WI38 (cell line): ENCODE results near the gene SYPL2.
A peak's percentile ranks its signal among the peaks of the same experiment; 100 is the strongest.

Experiments used
- H3K4me3 ChIP-seq: 2 replicates; pipeline ENCODE4 v1.5.1; 2011; ENCODE audit warnings: low read depth, mild to moderate bottlenecking, control low read depth, low read length
- CTCF ChIP-seq: IDR thresholded peaks from 2 replicates; pipeline ENCODE4 v1.5.1; 2012; ENCODE audit warnings: low read depth, mild to moderate bottlenecking, control low read depth, low read length

SYPL2 gene

DNA sequence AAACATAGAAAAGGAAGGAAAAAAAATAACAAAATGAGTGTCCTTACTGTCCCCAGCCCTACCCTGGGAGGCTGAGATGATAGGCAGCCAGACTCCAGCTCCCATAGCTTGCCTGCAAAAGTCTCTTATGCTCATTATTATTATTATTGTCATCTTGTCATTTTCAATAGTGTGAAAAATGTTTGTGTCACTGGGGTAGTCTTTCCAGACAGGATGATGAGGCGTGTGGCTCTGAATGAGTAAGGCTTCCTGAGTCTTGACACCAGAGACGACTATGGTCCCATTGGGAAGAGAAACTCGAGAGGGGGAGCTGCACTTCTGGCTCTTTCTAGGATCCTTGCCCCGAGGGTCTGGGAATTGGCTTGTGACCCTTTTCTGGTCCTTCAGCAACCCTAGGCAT is 26.4 kb downstream of the SYPL2 start:
- no peak overlapping the region for H3K4me3 ChIP-seq
- no peak for TF ChIP-seq CTCF

GRCh38 chr1:109493227-109493626 is 26.9 kb downstream of the SYPL2 start:
- H3K4me3 ChIP-seq = no peak overlapping the region
- no peak for TF ChIP-seq CTCF

DNA sequence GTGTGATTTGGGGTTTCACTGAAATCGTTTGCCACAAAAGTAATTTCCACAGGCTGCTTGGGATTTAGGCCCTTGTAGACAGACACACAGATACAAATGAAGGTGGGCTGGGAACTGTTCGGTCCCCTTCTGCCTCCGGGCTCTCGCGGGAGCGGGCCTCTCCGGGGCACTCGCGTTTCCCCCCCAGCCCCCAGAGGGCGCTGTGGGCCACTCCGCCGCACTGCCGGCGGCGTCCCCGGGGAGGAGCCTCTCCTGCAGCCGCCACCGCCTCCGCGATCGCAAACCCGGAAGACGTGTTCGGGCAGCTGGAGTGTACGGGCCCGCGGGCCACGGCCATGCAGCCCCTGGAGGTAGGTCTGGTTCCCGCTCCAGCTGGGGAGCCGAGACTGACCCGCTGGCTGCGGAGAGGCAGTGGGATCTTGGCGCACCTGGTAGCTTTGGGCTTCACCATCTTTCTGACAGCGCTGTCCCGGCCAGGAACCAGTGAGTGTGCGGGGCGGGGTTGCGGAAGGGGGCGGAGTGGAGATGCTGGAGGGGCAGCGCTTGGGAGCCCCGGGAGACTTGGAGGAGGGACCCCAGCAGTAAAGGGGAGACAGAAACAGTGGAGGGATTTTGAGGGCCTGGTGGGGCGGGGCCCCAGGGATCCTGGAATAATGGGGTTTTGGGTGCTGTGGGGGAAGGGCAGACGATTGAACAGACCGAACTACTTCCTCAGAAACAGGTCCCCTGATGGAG is 27.6 kb downstream of the SYPL2 start, which contains the start of gene CYB561D1:
Gene CYB561D1 (plus strand): TSS at position 290 of the 735 bp plus-strand sequence. CDS start 46 bp downstream, at position 336.
- H3K4me3 ChIP-seq = peak within 1 kb of the TSS; percentile 91
- peak; percentile 88 for TF ChIP-seq CTCF

DNA sequence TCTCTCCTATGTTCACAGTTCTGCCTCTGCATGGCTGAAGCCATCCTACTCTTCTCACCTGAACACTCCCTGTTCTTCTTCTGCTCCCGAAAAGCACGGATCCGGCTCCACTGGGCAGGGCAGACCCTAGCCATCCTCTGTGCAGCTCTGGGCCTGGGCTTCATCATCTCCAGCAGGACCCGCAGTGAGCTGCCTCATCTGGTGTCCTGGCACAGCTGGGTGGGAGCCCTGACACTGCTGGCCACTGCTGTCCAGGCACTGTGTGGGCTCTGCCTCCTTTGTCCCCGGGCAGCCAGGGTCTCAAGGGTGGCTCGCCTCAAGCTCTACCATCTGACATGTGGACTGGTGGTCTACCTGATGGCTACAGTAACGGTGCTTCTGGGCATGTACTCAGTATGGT is 29.4 kb downstream of the SYPL2 start:
- TF ChIP-seq CTCF = no peak
- no peak overlapping the region for H3K4me3 ChIP-seq

DNA sequence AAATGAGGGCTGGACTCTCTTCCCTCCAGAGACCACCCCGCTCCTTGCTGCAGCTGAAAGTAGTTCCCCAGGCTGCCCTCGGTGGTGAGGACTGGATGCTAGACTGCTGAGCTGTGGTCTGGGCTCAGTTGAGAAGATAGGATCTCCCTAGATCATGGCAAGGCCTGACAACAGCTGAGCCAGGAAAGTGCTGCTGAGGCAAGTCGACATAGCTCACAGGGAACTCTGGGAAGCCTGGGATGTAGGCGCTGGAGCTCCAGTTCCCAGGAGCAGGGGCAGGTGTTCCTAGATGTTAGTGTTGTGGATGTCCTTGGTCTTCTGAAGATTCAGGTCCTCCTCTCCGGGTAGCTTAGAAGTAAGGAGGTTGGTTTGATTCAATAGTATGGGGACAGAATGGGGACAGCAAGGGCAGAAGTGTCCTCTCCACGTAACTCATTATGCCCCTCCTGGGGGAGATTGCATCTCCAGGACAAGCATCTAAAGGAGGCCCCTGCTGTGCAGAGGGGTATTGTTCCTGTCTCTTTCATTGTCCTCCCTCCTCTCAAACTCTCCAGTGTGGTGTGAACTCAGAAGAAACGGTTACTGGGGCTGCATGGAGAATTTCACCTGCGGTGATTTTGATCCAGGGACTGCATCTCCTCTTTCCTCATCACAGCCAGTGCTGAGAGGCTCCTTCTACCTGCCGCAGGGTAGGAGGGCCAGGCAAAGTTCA is 31.3 kb downstream of the SYPL2 start:
- no peak for TF ChIP-seq CTCF

GRCh38 chr1:109498161-109498801 is 31.9 kb downstream of the SYPL2 start:
- peak; percentile 54; the same call in 1 of the 2 replicates for TF ChIP-seq CTCF

More for the DNA sequence above, 31.3 kb downstream of the SYPL2 start:
- no peak overlapping the region for H3K4me3 ChIP-seq

More at GRCh38 chr1:109498161-109498801, 31.9 kb downstream of the SYPL2 start:
- no peak overlapping the region for H3K4me3 ChIP-seq
